Transverse colon (tissue), 4 donors: ENCODE data around the gene ZNF580. TPM values are rescaled to one million over a fixed set of nuclear protein-coding genes. Genes with fewer than 3 reads are reported as not detected.
A peak's percentile ranks its signal among the peaks of the same experiment; 100 is the strongest.

Experiments used
- DNase-seq: peaks from one replicate; pipeline ENCODE4 v3.0.0-alpha.2; 2019
- H3K27ac ChIP-seq, 4 donors: fragments of 200-600 bp; sonication (generic); 2 replicates each; pipeline ENCODE4 v1.5.1; 2016 to 2018; ENCODE audit warnings: inconsistent platforms in 4 of 4
- H3K27me3 ChIP-seq: fragments of 200-600 bp; sonication (generic); 2 replicates; pipeline ENCODE4 v1.5.1; 2017; ENCODE audit warnings: inconsistent platforms
- H3K36me3 ChIP-seq, 4 donors: fragments of 200-600 bp; sonication (generic); 2 replicates each; pipeline ENCODE4 v1.5.1; 2017 to 2019; ENCODE audit warnings: inconsistent platforms in 4 of 4
- H3K4me1 ChIP-seq, 4 donors: fragments of 200-600 bp; sonication (generic); 2 replicates each; pipeline ENCODE4 v1.5.1; 2017 to 2020; ENCODE audit warnings: inconsistent platforms in 4 of 4
- H3K4me3 ChIP-seq, 4 donors: fragments of 200-600 bp; sonication (generic); 1 replicate in 1 of 4; 2 replicates in 3 of 4; pipeline versions ENCODE4 v1.5.1 to v1.6.1; 2017 to 2019; ENCODE audit warnings: inconsistent platforms in 4 of 4
- H3K9me3 ChIP-seq, 2 donors: fragments of 200-600 bp; sonication (generic); 2 replicates each; pipeline ENCODE4 v1.5.1; 2017 to 2019; ENCODE audit warnings: inconsistent platforms in 2 of 2
- CTCF ChIP-seq, 5 experiments: fragments of 200-600 bp in 3 of 5; fragments of 450-650 bp in 2 of 5; sonication (generic) in 3 of 5; IDR thresholded peaks; 1 replicate in 2 of 5; 2 replicates in 3 of 5; pipeline ENCODE4 v1.5.1; 2016 to 2017; ENCODE audit warnings: antibody characterized with exemption in 5 of 5, inconsistent platforms in 3 of 5, mild to moderate bottlenecking in 2 of 5, moderate library complexity in 1 of 5
- EP300 ChIP-seq: sonication (generic); formaldehyde crosslinking; IDR thresholded peaks from one replicate; pipeline ENCODE4 v1.6.1; 2017; ENCODE audit warnings: antibody characterized with exemption, low read depth
- POLR2A ChIP-seq: fragments of 450-650 bp; IDR thresholded peaks from one replicate; pipeline ENCODE4 v1.6.1; 2016; ENCODE audit warnings: antibody characterized with exemption, mild to moderate bottlenecking, moderate library complexity
- POLR2AphosphoS5 ChIP-seq, 3 donors: sonication (generic); formaldehyde crosslinking; IDR thresholded peaks; one replicate each; pipeline ENCODE4 v1.6.1; 2016; ENCODE audit warnings: antibody characterized with exemption in 3 of 3
- WGBS, 2 donors: methylation state at CpG; one replicate each; pipeline ENCODE4 v1.1.5; 2018; ENCODE audit warnings: low coverage in 1 of 2; 5-methylcytosine and 5-hydroxymethylcytosine counted together
- in situ Hi-C, 4 donors: fragments of 200-750 bp; cut with MboI; loops; one replicate each; pipeline versions ENCODE4 v1.15.0 to v1.15.1; 2017; ENCODE audit warnings: low sequenced_read_pairs in 3 of 4, low pct_ligation_motif_present in 1 of 4, low pct_unique_long_range_greater_than_20kb in 1 of 4
- intact Hi-C: fragments of 100-400 bp; cut with DNase I; formaldehyde crosslinking; loops from one replicate; pipeline ENCODE4 v1.15.1; 2023; ENCODE audit warnings: low total_unique reads
- total RNA-seq, 4 donors: library from RNA; depleted of rRNA; stranded (reverse); fragments of >200 nt; gene quantifications; one replicate each; pipeline ENCODE4 v1.1.0, GENCODE V29; 2016

ZNF580 gene
- total RNA-seq, 4 donors from 2014 or later: 15.2 to 154 (median 25.7) TPM

- Histone ChIP-seq H3K9me3 (no peaks in the 10 kb centered on the region), H3K27me3 (no peaks in the 10 kb centered on the region), H3K4me3 (peak overlapping the region in 1 of 4 donors; percentile 74), H3K36me3 (peaks cover 0 to 5% (median 1%) of the 10 kb centered on the region in 4 donors), H3K4me1 (peaks cover 0 to 14% (median 6%) of the 10 kb centered on the region in 4 donors), H3K27ac (peak overlapping the region in 3 of 4 donors; percentile 92 to 98 (median 96))
- in situ Hi-C loops: loop anchor here in 1 of 4 donors (10.0 kb wide), 1 partner anchor 109 kb away; no protein-coding TSS in a partner anchor
- no peak for DNase-seq
- intact Hi-C loops: no loop called here
- TF ChIP-seq POLR2AphosphoS5 (IDR thresholded peaks at IDR 0.05) (no peak), POLR2A (no peak), CTCF (IDR thresholded peaks at IDR 0.05) (no peak), EP300 (no peak)
- 31 to 56% methylated on average over 5 to 7 of the region's 7 CpGs for WGBS, 2 donors
Measured at GRCh38 chr19:55623561-55623960, 17.2 kb upstream of the ZNF580 start.

GRCh38 chr19:55624109-55625003 lies 16.4 kb upstream of the ZNF580 start, which contains the start of gene ZNF784:
Gene ZNF784 (minus strand): TSS chr19:55624566. CDS start chr19:55624561, 5 bp downstream.
- WGBS, 2 donors: 3% methylated on average over 30 of the region's 56 CpGs; no CpG with 5 or more reads in 1 of the 2 donors
- Histone ChIP-seq H3K4me3 (peak within 1 kb of the TSS; percentile 42 to 74 (median 61)), H3K27ac (peak within 1 kb of the TSS; percentile 90 to 98 (median 94)), H3K27me3 (no peaks in the 10 kb centered on the region), H3K36me3 (peaks cover 0 to 5% (median 1%) of the 10 kb centered on the region in 4 donors), H3K9me3 (no peaks in the 10 kb centered on the region), H3K4me1 (peaks cover 0 to 14% (median 6%) of the 10 kb centered on the region in 4 donors)
- in situ Hi-C loops (loop anchor here in 1 of 4 donors (10.0 kb wide), 1 partner anchor 110 kb away; no protein-coding TSS in a partner anchor), intact Hi-C loops (no loop called here)
- peak; percentile 95 for DNase-seq
- TF ChIP-seq EP300: no peak
- no peak for TF ChIP-seq CTCF (IDR thresholded peaks at IDR 0.05)
- peak; percentile 77 for TF ChIP-seq POLR2A
- peak; percentile 63 to 76 (median 71) for TF ChIP-seq POLR2AphosphoS5 (IDR thresholded peaks at IDR 0.05)

GRCh38 chr19:55625004-55625326 lies 15.8 kb upstream of the ZNF580 start:
- Histone ChIP-seq H3K27me3 (no peaks in the 10 kb centered on the region), H3K4me3 (peak overlapping the region in 3 of 4 donors; percentile 42 to 74 (median 55)), H3K4me1 (peaks cover 0 to 14% (median 6%) of the 10 kb centered on the region in 4 donors), H3K9me3 (no peaks in the 10 kb centered on the region), H3K27ac (peak overlapping the region; percentile 90 to 98 (median 94)), H3K36me3 (peaks cover 0 to 5% (median 1%) of the 10 kb centered on the region in 4 donors)
- no peak for DNase-seq
- in situ Hi-C loops: loop anchor here in 1 of 4 donors (10.0 kb wide), 1 partner anchor 110 kb away; no protein-coding TSS in a partner anchor
- TF ChIP-seq CTCF (IDR thresholded peaks at IDR 0.05): no peak
- no peak for TF ChIP-seq POLR2A
- TF ChIP-seq EP300: no peak
- TF ChIP-seq POLR2AphosphoS5 (IDR thresholded peaks at IDR 0.05): no peak
- intact Hi-C loops: no loop called here
- 46 to 68% methylated on average over 11 of the region's 11 CpGs for WGBS, 2 donors

GRCh38 chr19:55626350-55626749 lies 14.5 kb upstream of the ZNF580 start:
- no peak for TF ChIP-seq EP300
- no peak for TF ChIP-seq CTCF (IDR thresholded peaks at IDR 0.05)
- no peak for TF ChIP-seq POLR2A
- no peak for TF ChIP-seq POLR2AphosphoS5 (IDR thresholded peaks at IDR 0.05)
- intact Hi-C loops: no loop called here
- H3K27ac ChIP-seq: no peak overlapping the region
- no peak for DNase-seq
- in situ Hi-C loops: loop anchor here in 1 of 4 donors (10.0 kb wide), 1 partner anchor 112 kb away; no protein-coding TSS in a partner anchor
- H3K27me3 ChIP-seq: no peaks in the 10 kb centered on the region
- WGBS, 2 donors: 73 to 83% methylated on average over 11 of the region's 11 CpGs
- H3K4me3 ChIP-seq: no peak overlapping the region
- no peaks in the 10 kb centered on the region for H3K9me3 ChIP-seq
- H3K36me3 ChIP-seq: peaks cover 0 to 5% (median 1%) of the 10 kb centered on the region in 4 donors
- peaks cover 0 to 14% (median 6%) of the 10 kb centered on the region in 4 donors for H3K4me1 ChIP-seq
